Fibroblast of lung (primary cell): ENCODE data around the gene KIRREL3. TPM values are rescaled to one million over a fixed set of nuclear protein-coding genes. Genes with fewer than 3 reads are reported as not detected.

Experiments used
- DNase-seq, 2 donors: peaks; one replicate each; pipeline versions ENCODE4 v3.0.0 to v3.0.0-alpha.2; 2010; ENCODE audit warnings: low read depth in 2 of 2
- H2AFZ ChIP-seq: 2 replicates; pipeline ENCODE4 v1.5.1; 2012; ENCODE audit warnings: low read length, control low read depth, inconsistent platforms
- H3K27ac ChIP-seq: 2 replicates; pipeline ENCODE4 v1.5.1; 2011; ENCODE audit warnings: low read length, control low read depth; ENCODE audit not compliant: insufficient read depth
- H3K27me3 ChIP-seq: 2 replicates; pipeline ENCODE4 v1.5.1; 2011; ENCODE audit warnings: mild to moderate bottlenecking, low read length; ENCODE audit not compliant: control insufficient read depth, insufficient read depth
- H3K36me3 ChIP-seq: 2 replicates; pipeline ENCODE4 v1.5.1; 2011; ENCODE audit warnings: low read length; ENCODE audit not compliant: control insufficient read depth, insufficient read depth
- H3K4me1 ChIP-seq: 2 replicates; pipeline ENCODE4 v1.5.1; 2011; ENCODE audit warnings: low read length; ENCODE audit not compliant: control insufficient read depth, insufficient read depth; ENCODE audit errors: extremely low read depth
- H3K4me2 ChIP-seq: 2 replicates; pipeline ENCODE4 v1.5.1; 2011; ENCODE audit warnings: low read length, control low read depth; ENCODE audit not compliant: insufficient read depth; ENCODE audit errors: extremely low read depth
- H3K4me3 ChIP-seq, 4 experiments: fragments of 200-600 bp in 1 of 4; sonication (generic) in 1 of 4; replicated peaks in 1 of 4; 2 replicates each; pipeline ENCODE4 v1.5.1; 2011 to 2016; ENCODE audit warnings: low read length in 4 of 4, low read depth in 3 of 4, mild to moderate bottlenecking in 3 of 4, control low read depth in 2 of 4, inconsistent platforms in 1 of 4, mixed read lengths in 1 of 4; ENCODE audit not compliant: insufficient read depth in 1 of 4; ENCODE audit errors: control extremely low read depth in 1 of 4
- H3K79me2 ChIP-seq: 2 replicates; pipeline ENCODE4 v1.5.1; 2012; ENCODE audit warnings: mild to moderate bottlenecking, low read length, inconsistent platforms; ENCODE audit not compliant: control insufficient read depth, insufficient read depth
- H3K9ac ChIP-seq: 2 replicates; pipeline ENCODE4 v1.5.1; 2011; ENCODE audit warnings: mild to moderate bottlenecking, low read length, control low read depth; ENCODE audit not compliant: insufficient read depth
- H3K9me3 ChIP-seq: 2 replicates; pipeline ENCODE4 v1.5.1; 2012; ENCODE audit warnings: low read depth, low read length; ENCODE audit not compliant: control insufficient read depth, insufficient read depth
- H4K20me1 ChIP-seq: 2 replicates; pipeline ENCODE4 v1.5.1; 2011; ENCODE audit warnings: low read length; ENCODE audit not compliant: control insufficient read depth, insufficient read depth; ENCODE audit errors: extremely low read depth
- CTCF ChIP-seq, 2 donors: IDR thresholded peaks in 1 of 2; conservative IDR thresholded peaks in 1 of 2; 1 replicate in 1 of 2; 2 replicates in 1 of 2; pipeline ENCODE4 v1.5.1; 2011 to 2012; ENCODE audit warnings: low read length in 2 of 2, control low read depth in 1 of 2, inconsistent platforms in 1 of 2, low read depth in 1 of 2, mild to moderate bottlenecking in 1 of 2
- EZH2 ChIP-seq: IDR thresholded peaks from 2 replicates; pipeline ENCODE4 v1.5.1; 2012; ENCODE audit warnings: low read length, control low read depth, mild to moderate bottlenecking; ENCODE audit errors: missing control alignments
- polyA plus RNA-seq, 2 donors: library from polyadenylated mRNA; depleted of rRNA in 1 of 2; stranded (reverse) in 1 of 2; unstranded in 1 of 2; fragments of >200 nt; gene quantifications; 2 replicates each; pipeline ENCODE4 v1.2.1, GENCODE V29; 2011 to 2012; ENCODE audit warnings: missing spikeins in 1 of 2
- total RNA-seq: library from RNA; depleted of rRNA; stranded (reverse); fragments of >200 nt; gene quantifications from 2 replicates; pipeline ENCODE4 v1.2.1, GENCODE V29; 2014

KIRREL3 gene
- total and polyA plus RNA-seq, 2 donors (not counting 1 experiment from before 2014, with no cell fraction given) = 2.8 to 6.1 TPM

- Histone ChIP-seq H3K79me2 (no peaks in the 10 kb centered on the region), H4K20me1 (no peaks in the 10 kb centered on the region), H3K4me1 (no peaks in the 10 kb centered on the region), H3K4me2 (no peak overlapping the region), H3K27me3 (peaks cover 4% of the 10 kb centered on the region), H3K27ac (no peak overlapping the region), H3K9ac (no peak overlapping the region), H3K36me3 (no peaks in the 10 kb centered on the region), H3K4me3 (no peak overlapping the region), H2AFZ (no peak overlapping the region), H3K9me3 (no peaks in the 10 kb centered on the region)
- peak; percentile 38 to 90 for DNase-seq
- no peak for TF ChIP-seq CTCF (conservative IDR thresholded peaks at IDR 0.05 in 1 of 2, IDR thresholded peaks at IDR 0.05 in 1 of 2; ENCODE audit: low read depth in 1 of 2, low read length in 2 of 2)
- TF ChIP-seq EZH2 = no peak
Observed at GRCh38 chr11:126547161-126547560, 453.4 kb downstream of the KIRREL3 start.

- H3K4me3 ChIP-seq = no peak overlapping the region
- no peak overlapping the region for H2AFZ ChIP-seq
- no peaks in the 10 kb centered on the region for H3K36me3 ChIP-seq
- no peak for DNase-seq
- no peak overlapping the region for H3K4me2 ChIP-seq
- H3K9ac ChIP-seq = no peak overlapping the region
- H3K27me3 ChIP-seq = peaks cover 4% of the 10 kb centered on the region
- no peaks in the 10 kb centered on the region for H3K79me2 ChIP-seq
- H3K9me3 ChIP-seq = no peaks in the 10 kb centered on the region
- H3K4me1 ChIP-seq = no peaks in the 10 kb centered on the region
- TF ChIP-seq EZH2 (no peak), CTCF (conservative IDR thresholded peaks at IDR 0.05 in 1 of 2, IDR thresholded peaks at IDR 0.05 in 1 of 2; ENCODE audit: low read depth in 1 of 2, low read length in 2 of 2) (no peak)
- no peak overlapping the region for H3K27ac ChIP-seq
- no peaks in the 10 kb centered on the region for H4K20me1 ChIP-seq
Observed at GRCh38 chr11:126546694-126547093, 453.9 kb downstream of the KIRREL3 start.

- TF ChIP-seq EZH2 (no peak), CTCF (conservative IDR thresholded peaks at IDR 0.05 in 1 of 2, IDR thresholded peaks at IDR 0.05 in 1 of 2; ENCODE audit: low read depth in 1 of 2, low read length in 2 of 2) (no peak)
- H2AFZ ChIP-seq = no peak overlapping the region
- peaks cover 4% of the 10 kb centered on the region for H3K27me3 ChIP-seq
- H3K9me3 ChIP-seq = no peaks in the 10 kb centered on the region
- H3K4me1 ChIP-seq = no peaks in the 10 kb centered on the region
- H3K4me3 ChIP-seq = no peak overlapping the region
- H3K36me3 ChIP-seq = no peaks in the 10 kb centered on the region
- H3K27ac ChIP-seq = no peak overlapping the region
- no peaks in the 10 kb centered on the region for H4K20me1 ChIP-seq
- no peak overlapping the region for H3K4me2 ChIP-seq
- DNase-seq = no peak
- no peaks in the 10 kb centered on the region for H3K79me2 ChIP-seq
- H3K9ac ChIP-seq = no peak overlapping the region
Observed at GRCh38 chr11:126546191-126546590, 454.4 kb downstream of the KIRREL3 start.
